ENCODE measurements around the gene RNF41.
A peak's percentile ranks its signal among the peaks of the same experiment; 100 is the strongest.
"Not testable (repeated sequence)": the region's sequence is repeated elsewhere in the genome, so short reads cannot be mapped to it uniquely, and the experiment has no call there.

RNF41 gene

GRCh38 chr12:56196818-56197550 is 24.7 kb downstream of the RNF41 start:
- not testable (repeated sequence) for H3K4me3 ChIP-seq (ENCODE audit: low read length); H3K9me3 ChIP-seq (ENCODE audit: control insufficient read depth, insufficient read depth, low read length); DNase-seq (ENCODE audit: low read depth, low spot score); H3K4me1 ChIP-seq (ENCODE audit: control insufficient read depth, insufficient read depth, low read length); H3K27me3 ChIP-seq (ENCODE audit: control insufficient read depth, insufficient read depth, low read length); H3K27ac ChIP-seq (ENCODE audit: low read length); H3K36me3 ChIP-seq (ENCODE audit: control insufficient read depth, insufficient read depth, low read length)
- WGBS (ENCODE audit: insufficient coverage, insufficient read length) = no CpG with 5 or more reads among the region's 11 CpGs

GRCh38 chr12:56193025-56193578 is 28.6 kb downstream of the RNF41 start:
- no peaks in the 10 kb centered on the region for H3K27me3 ChIP-seq (ENCODE audit: control insufficient read depth, insufficient read depth, low read length)
- no peaks in the 10 kb centered on the region for H3K4me1 ChIP-seq (ENCODE audit: control insufficient read depth, insufficient read depth, low read length)
- WGBS (ENCODE audit: insufficient coverage, insufficient read length) = no CpG with 5 or more reads among the region's 1 CpG
- no peaks in the 10 kb centered on the region for H3K9me3 ChIP-seq (ENCODE audit: control insufficient read depth, insufficient read depth, low read length)
- H3K36me3 ChIP-seq (ENCODE audit: control insufficient read depth, insufficient read depth, low read length) = no peaks in the 10 kb centered on the region
- no peak overlapping the region for H3K27ac ChIP-seq (ENCODE audit: low read length)
- peak; percentile 60 for DNase-seq (ENCODE audit: low read depth, low spot score)
- no peak overlapping the region for H3K4me3 ChIP-seq (ENCODE audit: low read length)

GRCh38 chr12:56192582-56192981 is 29.1 kb downstream of the RNF41 start:
- no peak for DNase-seq (ENCODE audit: low read depth, low spot score)
- Histone ChIP-seq H3K27me3 (ENCODE audit: control insufficient read depth, insufficient read depth, low read length) (no peaks in the 10 kb centered on the region), H3K4me1 (ENCODE audit: control insufficient read depth, insufficient read depth, low read length) (no peaks in the 10 kb centered on the region), H3K36me3 (ENCODE audit: control insufficient read depth, insufficient read depth, low read length) (peaks cover 5% of the 10 kb centered on the region; the same call in 1 of the 2 replicates), H3K27ac (ENCODE audit: low read length) (no peak overlapping the region), H3K4me3 (ENCODE audit: low read length) (no peak overlapping the region), H3K9me3 (ENCODE audit: control insufficient read depth, insufficient read depth, low read length) (no peaks in the 10 kb centered on the region)

- H3K9me3 ChIP-seq (ENCODE audit: control insufficient read depth, insufficient read depth, low read length) = no peaks in the 10 kb centered on the region
- H3K4me1 ChIP-seq (ENCODE audit: control insufficient read depth, insufficient read depth, low read length) = no peaks in the 10 kb centered on the region
- H3K27me3 ChIP-seq (ENCODE audit: control insufficient read depth, insufficient read depth, low read length) = no peaks in the 10 kb centered on the region
- peaks cover 6% of the 10 kb centered on the region; the same call in 1 of the 2 replicates for H3K36me3 ChIP-seq (ENCODE audit: control insufficient read depth, insufficient read depth, low read length)
- peak overlapping the region; percentile 88; the same call in 1 of the 2 replicates for H3K4me3 ChIP-seq (ENCODE audit: low read length)
- H3K27ac ChIP-seq (ENCODE audit: low read length) = no peak overlapping the region
- no CpG with 5 or more reads among the region's 9 CpGs for WGBS (ENCODE audit: insufficient coverage, insufficient read length)
- no peak for DNase-seq (ENCODE audit: low read depth, low spot score)
Observed at GRCh38 chr12:56190695-56191155, 31.0 kb downstream of the RNF41 start.

GRCh38 chr12:56189918-56190694 is 31.6 kb downstream of the RNF41 start:
- H3K9me3 ChIP-seq (ENCODE audit: control insufficient read depth, insufficient read depth, low read length) = no peaks in the 10 kb centered on the region
- H3K4me3 ChIP-seq (ENCODE audit: low read length) = peak overlapping the region; percentile 88; the same call in 1 of the 2 replicates
- WGBS (ENCODE audit: insufficient coverage, insufficient read length) = no CpG with 5 or more reads among the region's 42 CpGs
- H3K27ac ChIP-seq (ENCODE audit: low read length) = no peak overlapping the region
- no peaks in the 10 kb centered on the region for H3K27me3 ChIP-seq (ENCODE audit: control insufficient read depth, insufficient read depth, low read length)
- H3K4me1 ChIP-seq (ENCODE audit: control insufficient read depth, insufficient read depth, low read length) = no peaks in the 10 kb centered on the region
- H3K36me3 ChIP-seq (ENCODE audit: control insufficient read depth, insufficient read depth, low read length) = peaks cover 8% of the 10 kb centered on the region; the same call in 1 of the 2 replicates
- peak; percentile 87 for DNase-seq (ENCODE audit: low read depth, low spot score)

GRCh38 chr12:56189099-56189917 is 32.4 kb downstream of the RNF41 start, which contains the start of gene SMARCC2:
Gene SMARCC2, minus strand, starts transcription at chr12:56189483. Its CDS starts 22 bp downstream, at chr12:56189461.
- no peak within 1 kb of the TSS for H3K27ac ChIP-seq (ENCODE audit: low read length)
- H3K36me3 ChIP-seq (ENCODE audit: control insufficient read depth, insufficient read depth, low read length) = peaks cover 15% of the 10 kb centered on the region; the same call in 1 of the 2 replicates
- DNase-seq (ENCODE audit: low read depth, low spot score) = peak; percentile 72
- H3K27me3 ChIP-seq (ENCODE audit: control insufficient read depth, insufficient read depth, low read length) = no peaks in the 10 kb centered on the region
- H3K4me3 ChIP-seq (ENCODE audit: low read length) = peak within 1 kb of the TSS; percentile 88
- H3K4me1 ChIP-seq (ENCODE audit: control insufficient read depth, insufficient read depth, low read length) = no peaks in the 10 kb centered on the region
- no peaks in the 10 kb centered on the region for H3K9me3 ChIP-seq (ENCODE audit: control insufficient read depth, insufficient read depth, low read length)
- no CpG with 5 or more reads among the region's 93 CpGs for WGBS (ENCODE audit: insufficient coverage, insufficient read length)

- Histone ChIP-seq H3K4me3 (ENCODE audit: low read length) (peak overlapping the region; percentile 88; the same call in 1 of the 2 replicates), H3K36me3 (ENCODE audit: control insufficient read depth, insufficient read depth, low read length) (peaks cover 19% of the 10 kb centered on the region; the same call in 1 of the 2 replicates), H3K27me3 (ENCODE audit: control insufficient read depth, insufficient read depth, low read length) (no peaks in the 10 kb centered on the region), H3K4me1 (ENCODE audit: control insufficient read depth, insufficient read depth, low read length) (no peaks in the 10 kb centered on the region), H3K9me3 (ENCODE audit: control insufficient read depth, insufficient read depth, low read length) (no peaks in the 10 kb centered on the region), H3K27ac (ENCODE audit: low read length) (no peak overlapping the region)
- DNase-seq (ENCODE audit: low read depth, low spot score) = no peak
- no CpG with 5 or more reads among the region's 17 CpGs for WGBS (ENCODE audit: insufficient coverage, insufficient read length)
Observed at GRCh38 chr12:56188778-56189098, 33.0 kb downstream of the RNF41 start.

- Histone ChIP-seq H3K27ac (ENCODE audit: low read length) (no peak overlapping the region), H3K27me3 (ENCODE audit: control insufficient read depth, insufficient read depth, low read length) (no peaks in the 10 kb centered on the region), H3K4me3 (ENCODE audit: low read length) (peak overlapping the region; percentile 88; the same call in 1 of the 2 replicates), H3K36me3 (ENCODE audit: control insufficient read depth, insufficient read depth, low read length) (peaks cover 20% of the 10 kb centered on the region; the same call in 1 of the 2 replicates), H3K4me1 (ENCODE audit: control insufficient read depth, insufficient read depth, low read length) (no peaks in the 10 kb centered on the region), H3K9me3 (ENCODE audit: control insufficient read depth, insufficient read depth, low read length) (no peaks in the 10 kb centered on the region)
- no CpG with 5 or more reads among the region's 10 CpGs for WGBS (ENCODE audit: insufficient coverage, insufficient read length)
- DNase-seq (ENCODE audit: low read depth, low spot score) = no peak
Observed at GRCh38 chr12:56188131-56188777, 33.5 kb downstream of the RNF41 start.

GRCh38 chr12:56186957-56187356 is 34.8 kb downstream of the RNF41 start:
- WGBS (ENCODE audit: insufficient coverage, insufficient read length) = no CpG with 5 or more reads among the region's 2 CpGs
- no peak overlapping the region for H3K27ac ChIP-seq (ENCODE audit: low read length)
- H3K4me3 ChIP-seq (ENCODE audit: low read length) = no peak overlapping the region
- no peaks in the 10 kb centered on the region for H3K9me3 ChIP-seq (ENCODE audit: control insufficient read depth, insufficient read depth, low read length)
- H3K36me3 ChIP-seq (ENCODE audit: control insufficient read depth, insufficient read depth, low read length) = peaks cover 24% of the 10 kb centered on the region; the same call in 1 of the 2 replicates
- no peak for DNase-seq (ENCODE audit: low read depth, low spot score)
- H3K27me3 ChIP-seq (ENCODE audit: control insufficient read depth, insufficient read depth, low read length) = no peaks in the 10 kb centered on the region
- H3K4me1 ChIP-seq (ENCODE audit: control insufficient read depth, insufficient read depth, low read length) = no peaks in the 10 kb centered on the region

Measured in iPS DF 6.9 (cell line).